Measurements from ENCODE around the gene HNRNPA1. TPM values are rescaled to one million over a fixed set of nuclear protein-coding genes. Genes with fewer than 3 reads are reported as not detected.
A peak's percentile ranks its signal among the peaks of the same experiment; 100 is the strongest.

Gene HNRNPA1
- total and polyA plus RNA-seq, 2 donors (not counting 1 experiment from before 2014, with no cell fraction given) = 631 to 1,040 TPM

DNA sequence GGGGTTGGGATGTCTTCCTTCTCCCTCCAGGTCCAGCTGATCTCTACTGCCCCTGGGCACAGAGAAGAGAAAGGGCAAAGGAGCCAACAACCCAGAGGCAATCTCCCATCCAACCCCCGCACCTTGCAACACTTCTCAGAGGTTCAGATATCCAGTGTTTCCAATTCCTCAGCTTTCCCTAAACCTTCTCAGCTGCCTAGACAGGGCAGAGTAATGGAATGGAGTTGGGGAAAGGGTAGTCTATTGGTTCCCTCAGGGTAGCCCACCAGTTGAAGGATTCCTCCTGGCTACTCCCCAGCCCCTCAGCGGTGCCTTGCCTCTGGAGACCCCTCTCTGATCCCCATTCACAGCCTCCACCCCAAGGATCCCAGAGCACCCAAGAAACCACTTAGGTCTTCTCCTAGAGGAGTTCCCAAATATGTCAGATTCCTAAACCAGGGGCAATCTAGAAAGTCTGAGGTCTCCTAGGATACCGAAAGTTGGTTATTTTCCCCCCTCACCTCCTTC, 19.8 kb downstream of the HNRNPA1 start:
- Histone ChIP-seq H3K9ac (ENCODE audit: low read length) (peak overlapping the region; percentile 55), H4K20me1 (ENCODE audit: control insufficient read depth, insufficient read depth, low read length, poor library complexity, severe bottlenecking) (no peaks in the 10 kb centered on the region), H3K27ac (ENCODE audit: low read length in 2 of 2) (no peak overlapping the region), H3K9me3 (ENCODE audit: control extremely low read depth in 1 of 3, control insufficient read depth in 2 of 3, insufficient read depth in 1 of 3, low read length in 2 of 3) (peaks cover 0 to 5% (median 0%) of the 10 kb centered on the region in 3 donors), H3K4me2 (replicated peaks; ENCODE audit: low read depth, low read length, poor library complexity, severe bottlenecking) (peak overlapping the region; percentile 78), H3K36me3 (replicated peaks in 1 of 2; ENCODE audit: control extremely low read depth in 1 of 2, control insufficient read depth in 1 of 2, extremely low read depth in 1 of 2, insufficient read depth in 2 of 2, low read length in 1 of 2) (no peaks in the 10 kb centered on the region), H3K79me2 (ENCODE audit: control insufficient read depth, insufficient read depth, low read length) (no peaks in the 10 kb centered on the region), H3K4me1 (ENCODE audit: control insufficient read depth in 2 of 2, insufficient read depth in 2 of 2, low read length in 2 of 2) (peaks cover 45 to 46% of the 10 kb centered on the region in 2 donors), H2AFZ (ENCODE audit: insufficient read depth, low read depth, low read length, poor library complexity, severe bottlenecking) (peak overlapping the region; percentile 70), H3K4me3 (ENCODE audit: control extremely low read depth in 1 of 5, extremely low read depth in 1 of 5, insufficient read depth in 1 of 5, low read depth in 2 of 5, low read length in 4 of 5) (peak overlapping the region in 2 of 5 experiments; percentile 36 to 58), H3K27me3 (replicated peaks in 1 of 4; ENCODE audit: control extremely low read depth in 1 of 4, control insufficient read depth in 3 of 4, insufficient read depth in 4 of 4, low read length in 3 of 4) (peaks cover 0 to 45% (median 30%) of the 10 kb centered on the region in 4 experiments)
- 0% methylated on average over 1 of the region's 3 CpGs for WGBS (ENCODE audit: insufficient coverage)
- H3K4me3 Mint-ChIP-seq = peak overlapping the region; percentile 32
- CTCF ChIA-PET = interaction anchor here (0.7 to 3.2 kb wide), 9 partner anchors 8 to 68 kb away, joined by 3 to 17 read pairs (median 6); partner anchors contain the start of gene COPZ1
- POLR2A ChIA-PET = interaction anchor here (1.7 kb wide), 1 partner anchor 20 kb away, joined by 6 read pairs; the partner anchor contains the start of gene CBX5
- TF ChIP-seq, protein P1, sequence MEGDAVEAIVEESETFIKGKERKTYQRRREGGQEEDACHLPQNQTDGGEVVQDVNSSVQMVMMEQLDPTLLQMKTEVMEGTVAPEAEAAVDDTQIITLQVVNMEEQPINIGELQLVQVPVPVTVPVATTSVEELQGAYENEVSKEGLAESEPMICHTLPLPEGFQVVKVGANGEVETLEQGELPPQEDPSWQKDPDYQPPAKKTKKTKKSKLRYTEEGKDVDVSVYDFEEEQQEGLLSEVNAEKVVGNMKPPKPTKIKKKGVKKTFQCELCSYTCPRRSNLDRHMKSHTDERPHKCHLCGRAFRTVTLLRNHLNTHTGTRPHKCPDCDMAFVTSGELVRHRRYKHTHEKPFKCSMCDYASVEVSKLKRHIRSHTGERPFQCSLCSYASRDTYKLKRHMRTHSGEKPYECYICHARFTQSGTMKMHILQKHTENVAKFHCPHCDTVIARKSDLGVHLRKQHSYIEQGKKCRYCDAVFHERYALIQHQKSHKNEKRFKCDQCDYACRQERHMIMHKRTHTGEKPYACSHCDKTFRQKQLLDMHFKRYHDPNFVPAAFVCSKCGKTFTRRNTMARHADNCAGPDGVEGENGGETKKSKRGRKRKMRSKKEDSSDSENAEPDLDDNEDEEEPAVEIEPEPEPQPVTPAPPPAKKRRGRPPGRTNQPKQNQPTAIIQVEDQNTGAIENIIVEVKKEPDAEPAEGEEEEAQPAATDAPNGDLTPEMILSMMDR (IDR thresholded peaks at IDR 0.05) = no peak
- no peak for TF ChIP-seq EZH2 (IDR thresholded peaks at IDR 0.05; ENCODE audit: borderline replicate concordance, insufficient read depth, low read depth, low read length, poor library complexity, severe bottlenecking)
- ATAC-seq (ENCODE audit: low read depth) (no peak), DNase-seq (no peak)
- intact Hi-C loops (cut with micrococcal nuclease) = no loop called here
- no peak overlapping the region for H3K27ac Mint-ChIP-seq
- no peaks in the 10 kb centered on the region for H3K9me3 Mint-ChIP-seq (ENCODE audit: insufficient read depth)
- peaks cover 55% of the 10 kb centered on the region for H3K27me3 Mint-ChIP-seq
- H3K4me1 Mint-ChIP-seq = peaks cover 47% of the 10 kb centered on the region
